GM21360 (cell line): Measurements from ENCODE around the gene PEX14.

Experiments
- ATAC-seq: cut with Tn5 transposase; IDR thresholded peaks from one replicate; pipeline ENCODE4 v1.9.1; 2021; ENCODE audit warnings: mild to moderate bottlenecking, moderate library complexity; ENCODE audit not compliant: unreplicated experiment

Gene PEX14

DNA sequence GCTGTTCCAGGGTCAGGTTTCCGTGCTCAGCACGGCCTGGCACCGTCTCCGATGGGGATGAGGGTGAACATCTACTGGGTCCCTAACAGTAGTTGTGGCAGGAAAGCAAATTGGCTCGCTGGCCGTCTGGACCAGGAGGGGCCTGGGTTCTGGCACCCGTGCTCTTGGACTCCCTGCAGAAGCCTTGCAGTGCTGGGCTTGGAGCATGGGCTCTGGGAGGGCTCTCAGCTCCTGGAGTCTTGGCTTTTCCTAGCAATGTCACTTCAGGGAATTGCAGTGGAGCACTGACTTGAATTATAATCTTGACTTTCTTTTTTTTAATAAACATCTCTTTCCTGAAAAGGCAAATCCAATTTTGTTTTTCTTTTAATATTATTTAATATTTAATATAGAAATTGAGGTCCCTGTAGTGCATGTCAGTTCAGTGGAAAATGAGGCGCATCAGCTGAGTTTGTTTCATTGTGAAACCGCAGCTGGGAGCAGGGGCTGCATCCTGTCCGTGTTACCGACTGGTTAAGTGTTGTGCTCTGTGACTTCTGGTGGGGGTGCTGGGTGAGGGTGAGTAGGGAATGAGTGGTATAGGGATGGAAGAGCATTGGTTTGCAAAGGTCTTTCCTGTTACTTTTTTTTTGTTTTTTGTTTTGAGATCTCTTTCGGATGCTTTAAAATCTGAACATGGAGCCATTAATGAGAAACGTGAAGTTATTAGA, 64.1 kb downstream of the PEX14 start:
- ATAC-seq: no peak

DNA sequence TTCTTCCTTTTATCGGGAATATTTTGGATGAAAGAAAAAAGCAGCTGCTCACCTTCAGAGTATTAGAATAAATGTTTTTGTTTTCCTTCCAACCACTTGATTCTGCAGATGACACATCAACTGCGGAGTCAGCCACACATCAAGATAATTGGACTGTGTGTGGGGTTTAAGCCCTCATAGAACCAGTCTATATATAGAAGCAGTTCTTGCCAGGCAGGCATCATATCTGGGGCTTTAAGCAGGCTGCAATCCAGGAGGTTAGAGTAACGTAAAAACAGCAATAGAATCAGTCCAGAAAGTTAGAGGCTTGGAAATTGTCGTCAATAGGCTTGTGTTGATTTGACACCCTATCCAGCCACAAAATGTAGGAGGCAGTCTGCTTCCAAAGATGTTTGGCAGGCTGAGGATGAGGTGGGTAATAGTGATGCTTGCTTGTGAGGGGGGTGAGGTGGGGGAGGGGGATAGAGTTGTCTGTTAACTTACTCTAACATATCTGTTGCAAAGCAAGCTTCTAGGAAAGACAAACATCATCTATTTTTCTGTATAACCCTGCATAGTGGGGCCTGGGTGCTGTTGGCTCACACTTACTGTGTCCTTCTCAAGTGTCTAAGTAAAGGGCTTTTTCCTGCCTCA, 64.8 kb downstream of the PEX14 start:
- no peak for ATAC-seq

DNA sequence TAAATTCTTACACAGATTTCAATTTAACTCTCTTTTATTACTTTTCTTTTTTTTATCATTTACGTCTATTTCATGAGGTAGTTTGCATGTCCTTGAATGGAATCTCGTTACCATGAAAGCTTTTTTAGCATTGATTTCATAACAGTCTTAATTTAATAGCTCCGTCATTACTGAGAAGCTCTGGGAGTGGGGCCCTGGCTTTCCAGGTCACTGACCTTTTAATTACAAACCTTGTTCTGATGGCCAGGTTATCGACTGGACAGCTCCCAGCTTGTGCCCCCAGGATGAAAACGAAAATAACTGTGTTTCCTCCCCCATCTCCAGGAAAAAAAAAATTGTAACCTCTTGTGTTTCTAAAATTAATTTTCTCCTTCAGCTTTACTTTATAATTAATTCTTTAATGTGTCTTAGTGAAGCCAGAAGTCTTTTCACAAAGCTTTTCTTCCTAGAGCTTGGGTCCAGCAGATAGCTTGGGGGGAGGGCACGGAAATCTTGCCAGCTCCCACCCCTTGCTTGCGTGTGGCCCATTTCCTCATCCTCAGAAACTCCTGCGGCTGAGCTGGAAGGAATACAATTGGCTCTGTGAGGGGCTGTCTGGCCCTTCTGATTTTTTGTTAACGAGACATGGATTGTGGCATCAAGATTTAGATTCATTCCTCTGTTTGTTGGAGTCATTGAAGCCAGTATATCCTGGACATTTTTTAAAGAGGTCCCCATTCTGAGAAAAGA, 65.7 kb downstream of the PEX14 start:
- ATAC-seq: no peak

DNA sequence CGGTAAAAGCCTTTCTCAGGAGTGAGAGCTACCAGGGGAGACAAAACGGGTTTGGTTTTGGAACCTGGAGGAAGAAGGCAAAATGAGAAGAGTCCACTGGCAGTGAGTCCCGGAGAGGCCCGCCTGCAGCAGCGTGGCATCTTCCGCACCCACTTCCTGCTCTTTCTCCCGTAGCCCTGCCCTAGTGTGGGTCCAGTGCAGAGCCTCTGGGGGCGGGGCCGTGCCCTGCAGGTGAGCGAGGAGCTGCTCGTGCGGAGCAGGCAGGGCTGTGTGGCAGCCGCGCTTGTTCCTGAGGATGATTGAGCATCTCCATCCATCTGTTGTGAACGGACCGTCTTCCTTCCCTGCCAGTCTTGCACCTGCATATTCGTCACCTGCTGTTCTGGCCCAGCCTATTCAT, 66.5 kb downstream of the PEX14 start:
- ATAC-seq: no peak

DNA sequence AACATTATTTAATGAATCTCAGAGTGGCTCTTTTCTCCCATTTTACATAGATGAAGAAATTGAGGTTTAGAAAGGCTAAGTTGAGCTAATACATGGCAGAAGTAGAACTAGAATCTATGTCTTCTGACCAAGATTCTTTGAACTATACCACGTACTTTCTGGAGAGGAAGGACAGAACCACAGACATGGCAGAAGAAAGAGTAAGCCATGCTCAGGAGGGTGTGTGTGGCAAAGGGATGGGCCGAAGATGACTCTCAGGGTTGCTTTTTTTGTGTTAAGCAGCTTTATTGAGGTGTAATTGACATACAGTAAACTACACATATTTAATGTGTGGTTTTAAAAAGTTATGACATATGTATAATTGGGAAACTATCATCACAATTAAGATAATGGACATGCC, 69.5 kb downstream of the PEX14 start:
- ATAC-seq: no peak

DNA sequence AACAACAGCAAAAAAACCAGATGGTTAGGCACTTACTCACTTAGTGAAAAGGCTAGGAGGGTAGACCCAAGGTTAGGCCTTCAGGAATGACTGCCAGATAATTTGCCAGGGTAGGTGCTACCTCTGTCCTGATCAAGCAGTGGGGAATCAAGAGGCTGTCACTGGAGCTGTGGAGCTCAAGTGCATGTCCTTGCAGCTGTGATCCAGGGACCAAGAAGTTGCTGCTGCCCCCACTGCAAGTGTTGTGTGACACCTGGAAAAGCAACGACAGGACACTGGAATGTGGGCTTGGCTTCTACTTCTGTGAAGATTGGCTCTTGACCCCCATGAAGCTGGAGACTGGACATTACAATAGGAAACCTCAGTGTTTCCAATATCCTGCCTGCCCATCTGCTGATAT, 72.1 kb downstream of the PEX14 start:
- no peak for ATAC-seq

DNA sequence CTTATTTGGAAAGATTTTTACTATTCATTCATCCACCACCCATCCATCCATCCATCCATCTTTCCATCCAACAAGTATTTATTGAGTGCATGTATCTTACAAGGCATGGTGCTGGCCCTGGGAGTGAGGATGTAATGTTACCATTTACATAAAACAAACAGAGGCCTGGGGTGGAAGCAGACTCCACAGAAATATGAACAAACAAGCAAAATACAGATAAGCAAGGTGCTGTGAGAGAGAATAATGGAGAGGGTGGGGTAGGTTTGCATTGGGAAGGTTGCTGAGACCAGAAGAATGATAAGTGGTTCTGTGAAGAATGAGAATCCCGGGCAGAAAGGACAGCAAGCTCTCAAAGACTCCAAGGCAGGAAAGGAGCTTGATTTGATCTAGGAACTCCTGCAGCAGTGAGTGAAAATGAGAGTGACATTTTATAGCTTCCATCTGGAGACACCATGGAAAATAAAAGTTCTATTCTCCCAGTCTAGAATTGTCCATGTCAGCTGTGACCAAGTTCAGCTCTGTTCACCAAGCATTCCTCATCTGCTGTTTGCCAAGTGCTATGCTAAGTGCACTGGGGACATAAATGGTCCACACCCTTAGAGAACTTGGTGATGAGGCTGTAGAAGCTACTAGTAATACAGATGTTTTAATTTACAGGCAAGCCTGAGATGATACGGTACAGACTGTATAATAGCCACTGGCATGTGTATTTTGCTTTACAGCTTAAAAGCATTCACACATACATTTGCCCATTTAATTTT, 75.3 kb downstream of the PEX14 start:
- no peak for ATAC-seq

DNA sequence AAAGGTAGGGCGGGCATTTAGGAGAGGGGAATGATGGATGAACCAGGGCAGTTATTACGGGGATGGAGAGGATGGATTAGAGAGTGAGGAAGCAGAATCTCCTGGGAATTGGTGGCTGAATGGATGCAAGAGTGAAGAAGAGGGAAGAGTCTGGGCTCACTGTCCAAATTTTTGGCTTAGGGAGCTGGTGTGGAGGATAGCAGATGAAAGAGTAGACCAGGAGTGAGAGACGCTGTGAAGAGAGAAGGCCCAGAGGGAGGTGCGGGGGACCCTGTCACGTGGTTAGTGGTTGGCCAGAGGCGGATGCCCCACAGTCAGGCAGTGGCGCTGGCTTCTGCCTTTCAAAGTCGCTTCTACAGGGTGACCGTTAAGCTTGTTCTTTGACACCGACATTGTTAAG, 78.4 kb downstream of the PEX14 start:
- ATAC-seq: no peak

DNA sequence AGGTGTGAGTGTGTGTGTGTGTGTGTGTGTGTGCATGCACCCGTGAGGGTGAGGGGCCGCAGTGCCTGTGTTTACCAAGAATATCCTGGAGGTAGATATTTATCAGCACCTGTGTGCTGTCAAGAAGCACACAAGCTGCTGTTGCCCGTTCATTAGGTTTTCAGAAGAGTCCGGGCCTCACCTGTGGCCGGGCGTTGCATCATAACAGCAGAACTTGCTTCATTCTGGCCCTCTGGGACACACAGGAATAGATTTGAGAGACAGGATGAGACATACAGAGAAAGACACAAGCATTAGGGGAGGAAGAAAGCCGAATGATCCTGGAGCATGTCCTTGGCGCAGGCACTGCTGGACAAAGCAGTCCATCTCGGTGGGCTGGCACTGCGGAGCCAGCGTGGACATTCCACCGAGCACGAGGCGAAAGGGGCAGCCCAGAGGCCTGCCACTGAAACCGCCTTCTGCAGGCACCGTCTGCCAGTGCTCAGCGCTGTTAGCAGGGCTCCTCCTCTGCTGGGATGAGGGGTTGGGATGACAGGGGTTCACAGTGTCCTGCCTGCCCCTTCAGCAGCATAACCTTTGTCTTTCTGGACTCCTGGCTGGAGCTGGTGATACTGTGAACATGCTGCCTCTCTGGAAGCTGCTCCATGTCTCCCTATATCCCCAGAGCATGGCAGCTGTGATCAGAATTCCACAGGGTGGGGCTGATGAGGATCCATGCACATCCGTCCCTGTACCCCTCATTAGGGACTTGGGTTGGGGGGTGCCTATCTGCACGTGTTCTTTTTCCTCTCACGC, 81.1 kb downstream of the PEX14 start:
- ATAC-seq: no peak

DNA sequence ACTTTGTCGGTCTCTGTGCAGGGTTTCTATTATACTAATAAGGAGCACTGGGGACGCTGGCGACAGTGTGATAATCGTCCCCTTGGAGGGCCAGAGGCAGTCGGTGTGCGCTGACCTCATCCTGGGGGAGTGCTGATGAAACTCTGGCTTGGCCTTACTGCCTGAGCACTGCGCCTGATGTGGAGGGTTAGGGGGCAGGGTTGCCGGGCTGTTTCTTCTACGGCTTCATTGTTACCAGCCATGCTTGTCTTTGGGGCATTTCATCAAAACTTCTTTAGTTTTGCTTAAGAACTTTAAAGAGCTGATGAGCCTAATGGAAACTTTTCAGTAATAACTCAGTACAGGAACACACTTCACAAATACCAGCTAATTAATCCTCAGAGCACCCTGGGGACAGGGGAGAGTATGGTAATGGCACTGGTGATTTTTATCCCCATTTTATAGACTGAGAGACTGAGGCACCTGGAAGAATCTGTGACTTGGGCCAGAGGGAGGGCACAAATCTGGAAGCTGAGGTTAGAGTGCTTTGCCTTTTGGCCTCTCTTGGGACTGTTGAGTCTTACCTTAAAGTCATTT, 81.8 kb downstream of the PEX14 start:
- ATAC-seq: no peak

DNA sequence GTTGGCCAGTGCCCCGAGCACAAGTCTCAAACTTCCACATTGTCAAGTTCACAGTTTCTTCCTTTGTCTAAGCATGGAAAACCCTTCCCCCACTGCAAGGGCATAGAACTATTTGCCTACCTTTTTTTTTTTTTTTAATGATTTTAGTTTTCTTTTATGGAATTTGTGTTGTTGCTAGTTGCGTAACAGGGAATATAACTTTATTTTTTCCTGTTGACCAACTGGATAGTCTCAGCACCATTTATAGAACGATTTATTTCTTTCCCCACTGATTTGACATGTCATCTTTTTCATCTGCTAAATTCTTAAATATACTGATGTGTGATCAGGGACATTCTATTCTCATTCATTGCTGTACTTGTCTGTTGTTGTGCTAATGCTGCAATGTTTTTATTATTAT, 83.0 kb downstream of the PEX14 start:
- no peak for ATAC-seq

DNA sequence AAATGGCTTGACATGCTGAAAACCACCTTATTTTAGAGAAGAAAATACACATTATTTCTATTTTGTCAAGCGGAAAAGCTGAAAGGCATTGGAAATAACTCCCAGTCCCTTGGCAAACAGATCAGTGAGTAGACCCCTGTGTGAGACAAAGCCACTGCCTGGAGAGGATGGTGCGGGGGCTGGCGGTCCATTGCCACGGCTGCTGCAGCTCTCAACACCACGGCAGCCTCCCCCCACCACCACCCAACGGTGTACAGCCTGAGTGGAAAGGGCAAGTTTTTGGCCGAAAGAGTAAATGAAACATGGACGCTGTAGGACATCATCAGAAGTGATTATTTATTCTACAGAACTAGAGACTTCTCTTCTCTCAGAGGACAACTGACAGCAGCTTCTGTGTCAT, 84.6 kb downstream of the PEX14 start:
- no peak for ATAC-seq

DNA sequence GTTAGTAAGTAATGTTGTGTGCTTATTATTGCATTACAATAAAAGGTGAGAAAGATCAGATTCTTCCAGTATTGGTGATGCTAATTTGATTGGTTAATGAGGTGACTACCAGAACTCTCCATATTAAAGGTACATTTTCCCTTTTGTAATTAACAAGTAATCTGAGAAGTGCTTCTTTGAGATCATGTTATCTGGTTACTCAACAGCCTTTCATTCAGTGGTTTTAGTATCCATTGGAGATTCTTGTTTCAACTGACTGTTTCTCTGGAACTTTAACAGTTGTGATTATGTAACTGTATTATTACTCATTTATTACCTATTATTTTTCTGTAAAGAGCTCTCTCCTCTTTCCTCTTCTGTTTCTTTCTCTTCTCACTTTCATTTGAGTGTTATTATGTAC, 86.7 kb downstream of the PEX14 start:
- no peak for ATAC-seq

DNA sequence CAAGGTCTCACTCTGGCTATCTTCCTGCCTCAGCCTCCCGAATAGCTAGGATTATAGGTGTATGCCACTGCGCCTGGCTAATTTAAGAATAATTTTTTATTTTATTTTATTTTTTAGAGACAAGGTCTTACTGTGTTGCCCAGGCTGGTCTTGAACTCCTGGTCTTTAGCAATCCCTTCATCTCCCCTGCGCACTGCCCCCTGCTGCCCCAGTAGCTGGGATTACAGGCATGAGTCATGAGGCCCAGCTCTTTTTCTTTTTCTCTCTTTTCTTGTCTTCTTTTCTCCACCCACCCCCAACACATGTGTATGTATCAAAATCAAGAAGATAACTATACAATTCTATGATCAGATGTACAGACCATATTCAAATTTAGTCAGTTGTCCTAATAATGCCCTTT, 87.2 kb downstream of the PEX14 start:
- no peak for ATAC-seq

DNA sequence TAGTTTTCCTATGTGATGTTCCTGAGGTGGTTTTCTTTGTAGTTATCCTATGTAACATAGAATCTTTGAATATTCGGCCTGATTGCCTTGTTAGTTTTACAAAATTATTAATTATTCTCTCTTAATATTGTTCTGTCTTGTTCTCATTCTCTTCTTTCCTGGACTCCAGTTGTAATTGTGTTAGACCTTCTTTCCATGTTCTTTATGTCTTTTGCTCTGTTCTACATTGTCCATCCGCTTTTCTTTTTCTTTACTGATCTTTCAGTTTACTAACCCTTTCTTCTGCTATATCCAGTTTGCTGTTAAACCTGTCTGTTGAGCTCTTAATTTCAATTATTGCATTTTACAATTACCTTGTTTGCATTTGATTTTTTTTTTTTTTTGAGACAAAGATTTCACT, 89.3 kb downstream of the PEX14 start:
- ATAC-seq: no peak

DNA sequence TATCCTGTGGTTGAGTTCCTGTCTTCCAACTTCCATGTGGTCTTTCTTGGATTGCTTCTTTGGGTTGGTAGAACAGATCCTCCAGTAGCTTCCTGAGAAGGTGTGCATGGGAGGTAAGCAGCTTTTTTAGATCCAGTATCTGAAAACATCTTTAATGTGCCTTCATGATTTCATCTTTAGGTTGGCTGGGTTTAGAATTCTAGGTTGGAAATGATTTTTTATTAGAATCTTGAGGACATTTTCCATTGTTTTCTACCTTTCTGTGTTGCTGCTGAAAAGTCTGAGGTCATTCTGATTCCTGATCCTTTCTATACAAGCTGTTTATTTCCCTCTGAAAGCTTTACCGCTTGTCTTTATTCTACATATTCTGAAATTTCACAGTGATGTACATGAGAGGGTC, 94.8 kb downstream of the PEX14 start:
- ATAC-seq: no peak

DNA sequence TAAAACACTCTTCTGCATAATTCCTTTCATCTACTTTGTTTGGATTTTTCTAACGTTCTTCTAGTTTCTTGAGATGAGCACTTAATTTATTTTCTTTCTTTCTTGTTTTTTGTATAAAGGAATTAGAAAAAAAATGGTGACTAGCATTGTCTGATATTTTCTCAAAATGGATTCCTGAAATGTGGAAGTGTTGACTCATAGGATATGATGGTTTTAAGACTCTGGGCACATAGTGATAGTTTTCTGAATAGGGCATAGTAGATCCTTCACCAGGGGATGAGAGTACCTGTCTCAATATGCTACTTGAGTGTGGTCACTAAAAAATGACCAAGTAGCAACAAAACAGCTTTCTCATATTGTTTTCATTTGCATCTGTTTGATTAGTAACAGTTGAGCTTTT, 100.9 kb downstream of the PEX14 start:
- ATAC-seq: no peak

DNA sequence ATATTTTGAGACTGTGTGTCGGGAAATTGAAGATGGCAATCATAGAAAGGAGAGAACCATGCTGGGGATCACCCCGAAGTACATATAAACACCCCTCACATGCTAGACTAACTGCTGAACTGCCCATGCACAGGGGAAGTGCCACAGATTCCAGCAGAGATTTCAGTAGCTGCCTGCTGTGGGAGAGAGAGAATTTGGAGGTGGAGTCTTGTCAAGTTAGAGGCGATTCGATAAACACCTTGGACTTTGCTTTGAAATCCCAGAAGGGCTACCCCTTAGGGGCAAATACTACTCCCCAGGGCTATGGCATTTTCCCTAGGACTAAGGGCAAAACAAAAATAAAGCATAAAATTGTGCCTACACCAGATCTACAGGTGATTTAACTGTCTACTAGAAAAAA, 103.3 kb downstream of the PEX14 start:
- no peak for ATAC-seq

DNA sequence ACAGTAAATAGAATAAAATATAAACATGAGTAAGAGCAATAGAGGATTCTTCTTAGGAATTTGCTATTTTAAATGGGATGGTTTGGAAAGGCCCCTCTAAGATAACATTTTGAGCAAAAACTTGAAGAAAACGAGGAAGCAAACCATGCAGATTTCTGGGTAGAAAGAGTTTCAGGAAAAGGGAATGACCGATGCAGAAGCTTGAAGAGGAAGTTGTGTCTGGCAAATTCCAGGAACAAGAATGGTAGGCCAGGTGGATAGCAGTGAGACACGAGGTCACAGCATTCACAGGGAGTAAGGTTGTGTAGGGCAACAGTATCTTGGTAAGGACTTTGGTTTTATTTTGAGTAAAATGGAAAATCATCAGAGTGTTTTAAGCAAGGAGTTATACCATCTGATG, 108.9 kb downstream of the PEX14 start:
- no peak for ATAC-seq

DNA sequence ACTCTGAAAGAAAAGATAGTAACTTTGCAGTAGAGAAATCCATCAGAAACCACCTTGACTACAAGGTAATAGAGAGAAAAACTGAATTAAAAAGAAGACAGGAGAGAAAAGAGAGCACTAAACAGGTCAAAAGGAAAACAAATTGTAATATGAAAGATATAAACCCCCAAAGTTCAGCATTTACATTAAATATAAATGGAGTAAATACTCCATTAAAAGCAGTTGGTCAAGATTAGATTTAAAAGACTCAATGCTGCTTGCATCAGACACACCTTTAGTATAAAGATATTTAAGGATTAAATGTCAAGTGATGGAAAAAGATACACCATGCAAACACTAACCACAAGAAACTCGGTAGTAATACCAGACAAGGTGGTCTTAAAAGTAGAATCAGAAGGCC, 110.5 kb downstream of the PEX14 start:
- no peak for ATAC-seq
